ENCODE measurements around the gene IFI27. TPM values are rescaled to one million over a fixed set of nuclear protein-coding genes. Genes with fewer than 3 reads are reported as not detected.
A peak's percentile ranks its signal among the peaks of the same experiment; 100 is the strongest.

Gene IFI27
- total RNA-seq, 4 donors from 2014 or later = 285 to 1,264 (median 308) TPM

DNA sequence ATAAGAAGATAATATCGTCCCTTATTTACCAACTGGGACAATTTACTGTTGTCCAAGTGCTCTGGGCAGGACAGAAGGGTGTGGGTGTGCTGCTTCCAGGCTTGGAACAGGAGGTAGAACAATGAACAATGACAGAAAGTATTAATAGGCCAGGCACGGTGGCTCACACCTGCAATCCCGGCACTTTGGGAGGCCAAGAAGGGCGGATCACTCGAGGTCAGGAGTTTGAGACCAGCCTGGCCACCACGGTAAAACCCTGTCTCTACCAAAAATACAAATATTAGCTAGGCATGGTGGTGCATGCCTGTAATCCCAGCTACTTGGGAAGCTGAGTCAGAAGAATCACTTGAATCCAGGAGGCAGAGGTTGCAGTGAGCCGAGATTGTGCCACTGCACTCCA is 2.5 kb downstream of the IFI27 start:
- ATAC-seq (ENCODE audit: low FRiP score) = no peak
- TF ChIP-seq, protein P1, sequence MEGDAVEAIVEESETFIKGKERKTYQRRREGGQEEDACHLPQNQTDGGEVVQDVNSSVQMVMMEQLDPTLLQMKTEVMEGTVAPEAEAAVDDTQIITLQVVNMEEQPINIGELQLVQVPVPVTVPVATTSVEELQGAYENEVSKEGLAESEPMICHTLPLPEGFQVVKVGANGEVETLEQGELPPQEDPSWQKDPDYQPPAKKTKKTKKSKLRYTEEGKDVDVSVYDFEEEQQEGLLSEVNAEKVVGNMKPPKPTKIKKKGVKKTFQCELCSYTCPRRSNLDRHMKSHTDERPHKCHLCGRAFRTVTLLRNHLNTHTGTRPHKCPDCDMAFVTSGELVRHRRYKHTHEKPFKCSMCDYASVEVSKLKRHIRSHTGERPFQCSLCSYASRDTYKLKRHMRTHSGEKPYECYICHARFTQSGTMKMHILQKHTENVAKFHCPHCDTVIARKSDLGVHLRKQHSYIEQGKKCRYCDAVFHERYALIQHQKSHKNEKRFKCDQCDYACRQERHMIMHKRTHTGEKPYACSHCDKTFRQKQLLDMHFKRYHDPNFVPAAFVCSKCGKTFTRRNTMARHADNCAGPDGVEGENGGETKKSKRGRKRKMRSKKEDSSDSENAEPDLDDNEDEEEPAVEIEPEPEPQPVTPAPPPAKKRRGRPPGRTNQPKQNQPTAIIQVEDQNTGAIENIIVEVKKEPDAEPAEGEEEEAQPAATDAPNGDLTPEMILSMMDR (IDR thresholded peaks at IDR 0.05) = no peak
- DNase-seq (ENCODE audit: low spot score) = peak; percentile 8

DNA sequence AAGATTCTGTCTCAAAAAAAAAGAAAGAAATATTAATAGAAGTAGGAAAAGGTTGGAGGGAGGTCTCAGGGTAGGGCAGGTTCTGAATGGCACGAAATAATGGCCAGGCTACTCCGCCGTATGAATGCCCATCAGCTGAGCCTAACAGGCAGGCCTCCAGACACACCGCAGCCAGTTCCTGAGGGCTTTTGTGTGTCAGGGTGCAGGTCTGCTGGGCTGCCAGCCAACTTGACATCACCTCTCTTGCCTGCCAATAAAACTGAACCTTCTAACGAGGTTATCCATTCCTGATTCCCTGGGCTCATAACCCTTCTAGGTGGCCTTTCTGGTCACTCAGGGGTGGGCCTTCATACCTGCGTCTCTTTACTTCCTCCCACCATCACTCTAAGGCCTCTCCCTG is 3.0 kb downstream of the IFI27 start:
- TF ChIP-seq, protein P1 (IDR thresholded peaks at IDR 0.05) = no peak
- peak; percentile 19 for DNase-seq (ENCODE audit: low spot score)
- ATAC-seq (ENCODE audit: low FRiP score) = no peak

- ATAC-seq (ENCODE audit: low FRiP score) (no peak), DNase-seq (ENCODE audit: low spot score) (peak; percentile 19)
- TF ChIP-seq, protein P1 (IDR thresholded peaks at IDR 0.05) = no peak
Measured at GRCh38 chr14:94113908-94114588, 3.5 kb downstream of the IFI27 start.

DNA sequence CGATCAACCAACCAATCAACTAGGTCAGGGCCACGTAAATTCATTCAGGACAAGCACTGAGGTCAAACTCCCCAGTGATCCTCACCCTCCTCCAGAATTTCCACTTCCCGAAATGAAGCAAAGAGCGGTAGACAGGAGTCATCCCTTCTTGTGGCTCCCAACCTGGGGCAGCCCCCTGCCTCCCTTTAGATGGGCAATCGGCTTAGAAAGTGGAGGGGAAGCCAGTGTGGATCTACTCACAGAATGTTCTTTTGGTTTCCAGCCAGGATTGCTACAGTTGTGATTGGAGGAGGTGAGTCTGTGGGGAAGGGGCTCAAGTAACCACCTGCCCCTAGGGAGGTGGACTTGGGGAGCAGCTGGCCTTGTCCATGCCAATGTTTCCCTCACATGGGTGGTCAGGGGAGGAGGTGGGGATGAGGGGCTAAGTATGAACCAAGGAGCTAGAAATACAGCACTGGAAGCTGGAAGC is 4.1 kb downstream of the IFI27 start:
- TF ChIP-seq, protein P1 (IDR thresholded peaks at IDR 0.05) = no peak
- ATAC-seq (ENCODE audit: low FRiP score) (no peak), DNase-seq (ENCODE audit: low spot score) (peak; percentile 20)

- ATAC-seq (ENCODE audit: low FRiP score) (peak; percentile 35), DNase-seq (ENCODE audit: low spot score) (peak; percentile 10)
- TF ChIP-seq, protein P1 (IDR thresholded peaks at IDR 0.05) = no peak
Measured at GRCh38 chr14:94115058-94115591, 4.6 kb downstream of the IFI27 start.

DNA sequence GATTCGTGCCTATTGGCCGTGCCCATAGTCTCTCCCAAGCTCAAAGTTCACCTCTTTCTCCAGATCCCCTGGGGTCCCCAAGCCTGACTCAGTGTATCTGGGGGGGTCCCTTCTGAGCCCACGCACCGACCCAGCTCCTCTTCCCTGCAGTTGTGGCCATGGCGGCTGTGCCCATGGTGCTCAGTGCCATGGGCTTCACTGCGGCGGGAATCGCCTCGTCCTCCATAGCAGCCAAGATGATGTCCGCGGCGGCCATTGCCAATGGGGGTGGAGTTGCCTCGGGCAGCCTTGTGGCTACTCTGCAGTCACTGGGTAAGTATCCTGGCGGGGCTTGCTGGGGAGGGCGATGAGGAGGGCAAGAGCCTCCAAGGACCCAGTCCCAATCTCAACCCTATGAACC is 5.1 kb downstream of the IFI27 start:
- DNase-seq (ENCODE audit: low spot score) = peak; percentile 8
- no peak for ATAC-seq (ENCODE audit: low FRiP score)
- TF ChIP-seq, protein P1 (IDR thresholded peaks at IDR 0.05) = no peak

GRCh38 chr14:94116701-94117100 is 6.2 kb downstream of the IFI27 start:
- ATAC-seq (ENCODE audit: low FRiP score) (no peak), DNase-seq (ENCODE audit: low spot score) (peak; percentile 14)
- TF ChIP-seq, protein P1 (IDR thresholded peaks at IDR 0.05) = no peak
